Stimulated activated CD8-positive, alpha-beta memory T cell treated with anti-CD3 and anti-CD28 coated beads, Interleukin-15, amount 100 ng/mL, for 4 hours (primary cell): ENCODE measurements around the gene PAX2.

Experiments used
- DNase-seq, 2 donors: peaks; one replicate each; pipeline ENCODE4 v3.0.0-alpha.2; 2020; ENCODE audit warnings: low read depth in 2 of 2

Gene PAX2

DNA sequence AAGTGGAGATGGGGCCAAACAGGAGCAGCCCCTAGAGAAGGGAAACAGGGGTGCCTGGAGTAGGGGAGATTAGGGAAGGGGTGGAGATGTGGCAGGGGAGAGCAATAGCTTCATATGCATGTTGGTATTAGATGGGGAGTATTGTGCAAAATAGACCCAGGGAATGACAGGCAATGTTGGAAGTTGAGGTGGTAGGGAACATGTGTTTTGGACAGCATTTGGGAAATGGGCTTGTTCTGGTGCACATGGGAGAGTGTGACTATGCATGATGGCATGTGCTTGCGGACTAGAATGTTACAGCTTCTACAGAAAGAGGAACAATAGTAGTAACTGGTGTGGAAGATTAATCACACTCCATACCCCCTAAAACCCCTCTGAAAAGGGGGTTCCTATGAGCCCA, 10.4 kb downstream of the PAX2 start:
- no peak for DNase-seq

- no peak for DNase-seq
These were observed 13.9 kb downstream of the PAX2 start for GRCh38 chr10:100759331-100759730.

GRCh38 chr10:100760726-100761125, 15.3 kb downstream of the PAX2 start:
- DNase-seq, result no peak

- DNase-seq, result no peak
These were observed 15.8 kb downstream of the PAX2 start for GRCh38 chr10:100761191-100761590.

GRCh38 chr10:100763043-100763747, 17.8 kb downstream of the PAX2 start:
- DNase-seq, result no peak

DNA sequence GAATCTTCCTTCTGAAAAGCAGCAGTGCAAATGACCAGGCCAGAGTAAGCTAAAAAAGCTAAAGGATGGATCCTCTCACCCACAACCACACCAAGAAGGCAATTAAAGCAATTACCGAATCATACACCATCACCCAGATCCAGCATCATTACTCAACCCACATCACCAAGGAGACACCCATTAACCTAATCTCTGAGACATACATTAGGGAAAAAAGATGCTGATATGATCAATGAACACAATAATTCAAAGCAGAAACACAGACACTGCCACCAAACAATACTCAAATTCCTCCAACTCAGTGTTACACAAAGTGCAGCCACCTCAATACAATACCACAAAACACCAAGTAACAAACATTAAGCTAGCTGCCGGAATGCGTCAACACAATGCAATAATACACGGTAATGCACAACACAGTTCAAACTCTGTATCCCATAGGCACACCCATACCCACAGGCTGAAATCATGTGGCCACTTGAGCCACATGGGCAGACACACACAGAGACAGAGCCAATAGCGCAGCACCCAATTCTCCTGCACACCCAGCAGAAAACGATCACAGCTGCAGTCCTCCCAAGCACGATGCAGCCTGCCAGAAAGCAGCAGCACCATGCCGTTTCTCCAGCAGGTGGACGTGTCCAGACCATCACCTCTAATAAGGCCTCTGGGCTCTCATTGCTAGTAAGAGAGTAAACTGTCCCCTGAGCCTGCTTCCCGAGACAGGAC, 21.5 kb downstream of the PAX2 start:
- no peak for DNase-seq

- no peak for DNase-seq
These were observed 22.0 kb downstream of the PAX2 start for GRCh38 chr10:100767422-100767775.

GRCh38 chr10:100769481-100769880, 24.1 kb downstream of the PAX2 start:
- no peak for DNase-seq

GRCh38 chr10:100773646-100774045, 28.3 kb downstream of the PAX2 start:
- DNase-seq, result no peak

DNA sequence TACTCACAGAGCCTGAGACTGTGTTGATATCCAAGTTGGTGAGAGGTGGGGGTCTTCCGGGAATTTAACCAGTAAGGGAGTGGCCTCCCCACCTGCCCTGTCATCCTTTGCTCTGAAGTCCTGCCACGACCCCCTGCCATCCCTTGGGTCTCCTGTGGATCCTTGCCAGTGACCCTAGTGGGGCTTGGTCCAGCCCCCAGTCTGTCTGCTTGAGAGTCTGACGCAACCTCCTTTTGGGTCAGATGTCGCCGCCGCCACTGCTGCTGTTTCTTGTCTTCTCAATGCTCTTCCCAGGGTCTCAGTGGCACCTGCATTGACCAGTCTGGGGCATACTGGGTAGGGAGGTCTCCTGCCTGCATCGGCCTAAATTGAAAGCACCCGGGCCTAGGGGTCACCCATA, 28.8 kb downstream of the PAX2 start:
- no peak for DNase-seq

DNA sequence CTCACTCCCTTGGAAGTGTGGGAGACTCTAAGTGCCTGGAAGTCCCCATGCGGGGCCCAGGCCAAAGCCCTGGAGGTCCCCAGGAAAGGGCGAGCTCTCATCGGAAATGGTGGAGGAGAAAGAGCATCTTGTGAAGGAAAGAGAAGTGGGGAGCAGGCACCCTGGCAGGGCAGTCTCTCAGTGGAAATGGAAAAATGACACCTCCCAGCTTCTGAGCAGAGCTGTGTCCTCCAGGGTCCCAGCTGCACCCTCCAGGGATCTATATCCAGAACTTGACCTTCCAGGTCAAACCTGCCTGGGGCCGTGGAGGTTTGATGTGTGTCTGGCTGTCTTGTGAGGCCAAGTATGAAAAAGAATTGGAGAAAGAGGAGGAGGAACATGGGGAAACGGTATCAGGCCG, 29.5 kb downstream of the PAX2 start:
- DNase-seq, result no peak

DNA sequence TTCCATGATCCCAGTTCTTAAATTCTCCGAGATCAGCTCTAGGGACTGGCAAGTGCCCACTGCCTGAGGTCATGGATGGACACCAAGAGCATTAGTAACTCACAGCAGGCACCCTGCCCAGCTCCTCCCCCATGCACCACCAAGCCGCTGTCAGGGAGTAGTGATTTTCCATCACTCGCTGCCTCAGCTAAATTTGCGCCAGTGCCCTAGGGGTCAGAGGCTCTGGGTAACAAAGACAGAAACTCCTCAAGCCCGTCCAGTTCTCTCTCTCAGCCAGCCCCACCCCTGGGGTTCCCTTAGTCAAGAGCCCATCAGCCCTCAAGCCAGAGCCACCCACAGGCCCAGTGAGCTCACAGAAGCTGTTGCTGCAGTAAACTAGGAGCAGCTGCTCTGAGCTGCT, 30.0 kb downstream of the PAX2 start:
- no peak for DNase-seq

GRCh38 chr10:100775871-100776270, 30.5 kb downstream of the PAX2 start:
- DNase-seq, result no peak

DNA sequence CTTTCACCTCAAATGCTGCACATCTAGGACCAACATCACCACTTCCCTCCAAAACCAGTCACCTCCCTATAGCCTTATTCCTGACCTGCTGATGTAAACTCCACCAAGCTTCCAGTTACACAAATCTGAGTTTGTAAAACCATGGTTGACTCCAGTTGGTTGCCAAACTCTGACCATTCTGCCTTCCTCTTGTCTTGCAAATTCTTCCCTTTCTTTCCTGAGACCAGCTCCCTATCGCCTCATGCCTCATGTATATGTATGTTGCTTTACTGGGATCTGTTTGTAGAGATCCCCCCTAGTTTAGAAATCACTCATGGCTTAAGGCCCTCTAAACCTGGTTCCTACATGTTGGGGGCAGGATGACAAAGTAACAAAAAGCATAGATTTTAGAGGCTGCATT, 31.3 kb downstream of the PAX2 start:
- no peak for DNase-seq

- no peak for DNase-seq
These were observed 33.9 kb downstream of the PAX2 start for GRCh38 chr10:100779329-100779728.

- no peak for DNase-seq
These were observed 34.9 kb downstream of the PAX2 start for GRCh38 chr10:100780324-100780723.

GRCh38 chr10:100781145-100781665, 35.8 kb downstream of the PAX2 start:
- no peak for DNase-seq

DNA sequence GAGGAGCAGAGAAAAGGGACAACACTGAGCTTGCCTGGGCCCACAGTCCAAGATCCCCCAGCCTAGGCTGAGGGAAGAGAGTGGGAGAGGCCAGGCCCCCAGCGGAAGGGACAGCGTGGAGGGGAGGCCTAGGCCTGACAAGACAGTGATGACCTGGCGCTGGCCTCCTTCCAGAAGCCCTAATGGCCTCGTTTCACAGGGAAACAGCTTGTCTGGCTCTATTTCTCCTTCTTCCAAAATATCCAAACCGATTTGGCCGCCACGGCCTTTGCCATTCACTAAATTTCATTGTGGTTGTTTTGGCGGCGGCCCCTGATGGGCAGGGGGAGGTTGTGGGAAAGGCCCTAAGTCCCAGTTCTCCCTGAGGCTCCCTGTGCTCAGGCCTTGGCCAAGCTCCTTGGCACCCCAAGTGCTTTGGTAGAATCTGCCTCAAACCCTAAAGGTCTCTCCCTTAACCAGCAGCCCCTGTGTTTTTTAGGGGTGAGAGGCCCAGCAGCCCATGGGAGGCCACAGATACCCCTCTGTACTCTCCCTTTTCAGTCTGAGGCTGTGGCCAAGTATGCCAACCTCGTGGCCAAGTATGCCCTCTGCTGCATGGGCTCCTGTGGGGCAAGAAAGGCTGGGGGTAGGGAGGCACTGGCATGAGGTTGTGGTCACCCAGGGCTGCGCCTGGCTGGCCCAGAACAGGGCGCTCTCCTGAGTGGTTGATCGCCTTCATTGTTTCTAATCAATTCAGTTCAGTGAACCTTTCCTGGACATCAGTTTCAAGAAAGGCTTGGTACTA, 37.3 kb downstream of the PAX2 start:
- DNase-seq, result no peak

GRCh38 chr10:100784126-100784525, 38.7 kb downstream of the PAX2 start:
- no peak for DNase-seq

GRCh38 chr10:100786591-100786990, 41.2 kb downstream of the PAX2 start:
- no peak for DNase-seq

GRCh38 chr10:100788002-100788903, 42.9 kb downstream of the PAX2 start:
- DNase-seq, result no peak
